OCI-LY1 (cell line): ENCODE data around the gene TSNAX.
"Not testable (repeated sequence)": the region's sequence is repeated elsewhere in the genome, so short reads cannot be mapped to it uniquely, and the experiment has no call there.

Experiments used
- H2AFZ ChIP-seq: fragments of 200-600 bp; sonication (generic), shearing (Covaris generic); 2 replicates; pipeline ENCODE4 v1.6.0; 2014; ENCODE audit warnings: antibody characterized with exemption, mild to moderate bottlenecking, low read length
- H3F3A ChIP-seq: fragments of 200-600 bp; sonication (generic), shearing (Covaris generic); 2 replicates; pipeline ENCODE4 v1.6.0; 2014; ENCODE audit warnings: mild to moderate bottlenecking, antibody characterized with exemption, low read length, moderate library complexity; ENCODE audit not compliant: insufficient read depth
- H3K27ac ChIP-seq: fragments of 200-600 bp; sonication (generic); 2 replicates; pipeline ENCODE4 v1.5.1; 2014; ENCODE audit warnings: low read length, mixed run types, mild to moderate bottlenecking, low read depth; ENCODE audit not compliant: poor library complexity, severe bottlenecking
- H3K27me3 ChIP-seq: fragments of 200-600 bp; sonication (generic); 2 replicates; pipeline ENCODE4 v1.6.0; 2014; ENCODE audit warnings: antibody characterized with exemption, mild to moderate bottlenecking, low read length, moderate library complexity; ENCODE audit not compliant: insufficient read depth
- H3K36me3 ChIP-seq: fragments of 200-600 bp; sonication (generic); 2 replicates; pipeline ENCODE4 v1.6.1; 2014; ENCODE audit warnings: mild to moderate bottlenecking, antibody characterized with exemption, low read length, moderate library complexity, mixed read lengths; ENCODE audit not compliant: insufficient read depth
- H3K4me1 ChIP-seq: fragments of 200-600 bp; sonication (generic); 2 replicates; pipeline ENCODE4 v1.5.1; 2014; ENCODE audit warnings: mild to moderate bottlenecking, low read length, moderate library complexity; ENCODE audit not compliant: insufficient read depth, severe bottlenecking
- H3K4me2 ChIP-seq: fragments of 200-600 bp; sonication (generic), shearing (Covaris generic); 2 replicates; pipeline ENCODE4 v1.6.1; 2014; ENCODE audit warnings: low read length
- H3K4me3 ChIP-seq: fragments of 200-600 bp; sonication (generic); 2 replicates; pipeline ENCODE4 v1.5.1; 2014; ENCODE audit warnings: low read length, low read depth, mild to moderate bottlenecking, mixed read lengths; ENCODE audit not compliant: poor library complexity, severe bottlenecking
- H3K79me2 ChIP-seq: fragments of 200-600 bp; shearing (Covaris generic); 2 replicates; pipeline ENCODE4 v1.6.1; 2016; ENCODE audit warnings: mixed run types, low read length, mixed read lengths; ENCODE audit not compliant: insufficient read depth
- H3K9ac ChIP-seq: fragments of 200-600 bp; sonication (generic), shearing (Covaris generic); 2 replicates; pipeline ENCODE4 v1.6.1; 2014; ENCODE audit warnings: mild to moderate bottlenecking, low read length, mixed read lengths
- H3K9me2 ChIP-seq: fragments of 200-600 bp; sonication (generic), shearing (Covaris generic); 2 replicates; pipeline ENCODE4 v1.6.1; 2014; ENCODE audit warnings: low read depth, mild to moderate bottlenecking, low read length, mixed read lengths
- H3K9me3 ChIP-seq: fragments of 200-600 bp; shearing (Covaris generic); 2 replicates; pipeline ENCODE4 v1.6.1; 2014; ENCODE audit warnings: low read length, mixed read lengths
- H4K20me1 ChIP-seq: fragments of 200-600 bp; sonication (generic), shearing (Covaris generic); 2 replicates; pipeline ENCODE4 v1.6.0; 2016; ENCODE audit warnings: mild to moderate bottlenecking, low read length; ENCODE audit not compliant: insufficient read depth
- CTCF ChIP-seq: fragments of 200-600 bp; sonication (generic), shearing (Covaris generic); IDR thresholded peaks from 2 replicates; pipeline ENCODE4 v1.5.1; 2017; ENCODE audit warnings: mild to moderate bottlenecking, antibody characterized with exemption, low read length, moderate library complexity, mixed read lengths
- EZH2 ChIP-seq: fragments of 200-600 bp; sonication (generic), shearing (Covaris generic); IDR thresholded peaks from 2 replicates; pipeline ENCODE4 v1.8.0; 2017; ENCODE audit warnings: borderline replicate concordance, mixed run types, mild to moderate bottlenecking, antibody characterized with exemption, low read length, moderate library complexity, mixed read lengths

TSNAX gene

GRCh38 chr1:231497629-231498152, 30.8 kb upstream of the TSNAX start:
- no peaks in the 10 kb centered on the region for H3K79me2 ChIP-seq
- no peak overlapping the region for H3K9ac ChIP-seq
- H3K36me3 ChIP-seq, result no peaks in the 10 kb centered on the region
- TF ChIP-seq CTCF, result no peak
- TF ChIP-seq EZH2, result no peak
- no peaks in the 10 kb centered on the region; the same call in 1 of the 2 replicates for H3K9me2 ChIP-seq
- no peak overlapping the region for H3K4me2 ChIP-seq
- H2AFZ ChIP-seq, result no peak overlapping the region
- no peaks in the 10 kb centered on the region for H4K20me1 ChIP-seq
- no peak overlapping the region for H3K27ac ChIP-seq
- no peaks in the 10 kb centered on the region for H3K4me1 ChIP-seq
- peaks cover 8% of the 10 kb centered on the region; the same call in 1 of the 2 replicates for H3K9me3 ChIP-seq
- H3F3A ChIP-seq, result no peaks in the 10 kb centered on the region
- H3K4me3 ChIP-seq, result no peak overlapping the region
- H3K27me3 ChIP-seq, result no peaks in the 10 kb centered on the region

GRCh38 chr1:231499148-231499763, 29.2 kb upstream of the TSNAX start:
- Histone ChIP-seq H3K79me2 (no peaks in the 10 kb centered on the region), H3K27ac (no peak overlapping the region), H3K9ac (no peak overlapping the region), H3K36me3 (no peaks in the 10 kb centered on the region; the same call in 1 of the 2 replicates), H3K4me1 (no peaks in the 10 kb centered on the region), H3K4me3 (no peak overlapping the region), H3K4me2 (no peak overlapping the region), H3F3A (no peaks in the 10 kb centered on the region), H3K9me3 (peaks cover 8% of the 10 kb centered on the region; the same call in 1 of the 2 replicates), H4K20me1 (no peaks in the 10 kb centered on the region), H2AFZ (no peak overlapping the region), H3K9me2 (no peaks in the 10 kb centered on the region; the same call in 1 of the 2 replicates), H3K27me3 (no peaks in the 10 kb centered on the region)
- TF ChIP-seq EZH2 (no peak), CTCF (no peak)

- no peak overlapping the region for H3K4me2 ChIP-seq
- no peaks in the 10 kb centered on the region; the same call in 1 of the 2 replicates for H3K9me2 ChIP-seq
- no peak overlapping the region for H3K27ac ChIP-seq
- no peaks in the 10 kb centered on the region; the same call in 1 of the 2 replicates for H3K36me3 ChIP-seq
- H2AFZ ChIP-seq, result no peak overlapping the region
- no peaks in the 10 kb centered on the region for H3K27me3 ChIP-seq
- H3K4me3 ChIP-seq, result no peak overlapping the region
- no peak overlapping the region for H3K9ac ChIP-seq
- peaks cover 8% of the 10 kb centered on the region; the same call in 1 of the 2 replicates for H3K9me3 ChIP-seq
- H3F3A ChIP-seq, result no peaks in the 10 kb centered on the region
- no peaks in the 10 kb centered on the region for H3K4me1 ChIP-seq
- no peaks in the 10 kb centered on the region for H4K20me1 ChIP-seq
- TF ChIP-seq EZH2 (no peak), CTCF (no peak)
- no peaks in the 10 kb centered on the region for H3K79me2 ChIP-seq
Measured at GRCh38 chr1:231500666-231501065, 27.8 kb upstream of the TSNAX start.

- not testable (repeated sequence) for H3K4me2 ChIP-seq, H3K27ac ChIP-seq, H3K79me2 ChIP-seq, H3K4me3 ChIP-seq, H3K9me2 ChIP-seq, H3F3A ChIP-seq, H4K20me1 ChIP-seq, H3K9ac ChIP-seq, H3K9me3 ChIP-seq, H3K36me3 ChIP-seq, H3K4me1 ChIP-seq, H2AFZ ChIP-seq, H3K27me3 ChIP-seq
Measured at GRCh38 chr1:231503168-231503567, 25.3 kb upstream of the TSNAX start.
